HFFc6 (cell line): ENCODE measurements around the gene CLPSL2. TPM values are rescaled to one million over a fixed set of nuclear protein-coding genes. Genes with fewer than 3 reads are reported as not detected.
A peak's percentile ranks its signal among the peaks of the same experiment; 100 is the strongest.

Experiments used
- DNase-seq: peaks from one replicate; pipeline ENCODE4 v3.0.0-alpha.2; 2018
- H3K27ac Mint-ChIP-seq: 2 replicates; pipeline ENCODE4 v1.8.0; 2020; ENCODE audit warnings: mild to moderate bottlenecking, mixed read lengths
- H3K27me3 Mint-ChIP-seq: 2 replicates; pipeline ENCODE4 v1.8.0; 2021; ENCODE audit warnings: mild to moderate bottlenecking, moderate library complexity, mixed read lengths; ENCODE audit not compliant: insufficient read depth
- H3K36me3 Mint-ChIP-seq: 2 replicates; pipeline ENCODE4 v1.8.0; 2021; ENCODE audit warnings: low read depth, mixed read lengths
- H3K4me1 Mint-ChIP-seq: 2 replicates; pipeline ENCODE4 v1.8.0; 2020; ENCODE audit warnings: low read depth, mixed read lengths
- H3K4me3 Mint-ChIP-seq: 2 replicates; pipeline ENCODE4 v1.8.0; 2020; ENCODE audit warnings: mild to moderate bottlenecking, moderate library complexity, mixed read lengths
- H3K9me3 Mint-ChIP-seq: 2 replicates; pipeline ENCODE4 v1.8.0; 2020; ENCODE audit warnings: mild to moderate bottlenecking, mixed read lengths
- total RNA-seq, 6 experiments: library from RNA; stranded (reverse); fragmentation: NEBNext Ultra II Directional; extraction: Animal tissue kit (Norgen Biotek cat#: 25700); gene quantifications; 2 replicates in 1 of 6; 3 replicates in 5 of 6; pipeline ENCODE4 v1.2.3, GENCODE V29; 2021
- TF ChIP-seq, protein P1 (sequence below): fragments of 200-600 bp; sonication (generic); IDR thresholded peaks from 2 replicates; pipeline ENCODE4 v1.5.0; 2021; ENCODE audit warnings: antibody characterized with exemption, mild to moderate bottlenecking

CLPSL2 gene
- total RNA-seq, 6 experiments from 2014 or later: not detected

DNA sequence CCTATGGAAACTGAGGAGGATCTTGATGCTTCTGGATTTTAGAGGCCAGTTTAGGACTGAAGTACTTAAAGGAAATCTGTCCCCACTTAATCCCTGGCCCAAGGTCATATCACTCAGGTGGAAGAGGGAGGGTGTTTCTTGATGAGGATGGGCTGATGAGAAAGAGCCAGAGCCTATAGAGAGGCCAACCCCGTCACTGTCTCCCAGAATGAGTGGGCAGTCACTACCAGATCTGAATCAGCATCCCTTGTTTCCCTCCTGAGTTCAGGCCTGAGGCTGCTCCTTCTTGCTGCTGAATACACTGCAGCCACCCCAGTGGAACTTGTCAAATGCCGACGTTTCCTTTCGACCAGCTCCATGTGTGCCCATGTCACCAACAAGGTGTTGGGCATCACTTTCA is 24.8 kb upstream of the CLPSL2 start:
- TF ChIP-seq, protein P1, sequence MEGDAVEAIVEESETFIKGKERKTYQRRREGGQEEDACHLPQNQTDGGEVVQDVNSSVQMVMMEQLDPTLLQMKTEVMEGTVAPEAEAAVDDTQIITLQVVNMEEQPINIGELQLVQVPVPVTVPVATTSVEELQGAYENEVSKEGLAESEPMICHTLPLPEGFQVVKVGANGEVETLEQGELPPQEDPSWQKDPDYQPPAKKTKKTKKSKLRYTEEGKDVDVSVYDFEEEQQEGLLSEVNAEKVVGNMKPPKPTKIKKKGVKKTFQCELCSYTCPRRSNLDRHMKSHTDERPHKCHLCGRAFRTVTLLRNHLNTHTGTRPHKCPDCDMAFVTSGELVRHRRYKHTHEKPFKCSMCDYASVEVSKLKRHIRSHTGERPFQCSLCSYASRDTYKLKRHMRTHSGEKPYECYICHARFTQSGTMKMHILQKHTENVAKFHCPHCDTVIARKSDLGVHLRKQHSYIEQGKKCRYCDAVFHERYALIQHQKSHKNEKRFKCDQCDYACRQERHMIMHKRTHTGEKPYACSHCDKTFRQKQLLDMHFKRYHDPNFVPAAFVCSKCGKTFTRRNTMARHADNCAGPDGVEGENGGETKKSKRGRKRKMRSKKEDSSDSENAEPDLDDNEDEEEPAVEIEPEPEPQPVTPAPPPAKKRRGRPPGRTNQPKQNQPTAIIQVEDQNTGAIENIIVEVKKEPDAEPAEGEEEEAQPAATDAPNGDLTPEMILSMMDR: no peak
- peaks cover 7% of the 10 kb centered on the region; the same call in 1 of the 2 replicates for H3K9me3 Mint-ChIP-seq
- no peak overlapping the region for H3K4me3 Mint-ChIP-seq
- peaks cover 12% of the 10 kb centered on the region; the same call in 1 of the 2 replicates for H3K4me1 Mint-ChIP-seq
- H3K27me3 Mint-ChIP-seq: peaks cover 37% of the 10 kb centered on the region
- DNase-seq: no peak
- peaks cover 6% of the 10 kb centered on the region; the same call in 1 of the 2 replicates for H3K36me3 Mint-ChIP-seq
- no peak overlapping the region for H3K27ac Mint-ChIP-seq

DNA sequence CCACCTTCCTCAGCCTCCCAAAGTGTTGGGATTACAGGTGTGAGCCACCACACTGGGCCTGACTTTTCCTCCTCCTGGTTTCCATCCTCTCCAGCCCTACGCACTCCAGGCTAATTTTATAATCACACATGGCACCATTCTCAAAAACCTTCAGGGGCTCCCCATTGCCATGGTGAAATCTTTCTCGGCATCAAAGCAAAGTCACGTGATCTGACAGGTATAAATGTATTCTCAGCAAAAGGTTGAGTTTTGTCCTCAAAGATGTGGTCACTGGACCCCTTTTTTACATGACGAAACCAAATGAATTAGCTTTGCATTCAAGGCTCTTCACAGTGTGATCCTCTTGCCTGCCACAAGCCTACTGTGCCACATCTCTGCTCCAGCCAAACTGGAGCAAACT is 24.1 kb upstream of the CLPSL2 start:
- TF ChIP-seq, protein P1: no peak
- no peak for DNase-seq
- Mint-ChIP-seq H3K9me3 (peaks cover 7% of the 10 kb centered on the region; the same call in 1 of the 2 replicates), H3K4me1 (peaks cover 12% of the 10 kb centered on the region; the same call in 1 of the 2 replicates), H3K27me3 (peaks cover 41% of the 10 kb centered on the region), H3K36me3 (peaks cover 6% of the 10 kb centered on the region; the same call in 1 of the 2 replicates), H3K27ac (no peak overlapping the region), H3K4me3 (no peak overlapping the region)

DNA sequence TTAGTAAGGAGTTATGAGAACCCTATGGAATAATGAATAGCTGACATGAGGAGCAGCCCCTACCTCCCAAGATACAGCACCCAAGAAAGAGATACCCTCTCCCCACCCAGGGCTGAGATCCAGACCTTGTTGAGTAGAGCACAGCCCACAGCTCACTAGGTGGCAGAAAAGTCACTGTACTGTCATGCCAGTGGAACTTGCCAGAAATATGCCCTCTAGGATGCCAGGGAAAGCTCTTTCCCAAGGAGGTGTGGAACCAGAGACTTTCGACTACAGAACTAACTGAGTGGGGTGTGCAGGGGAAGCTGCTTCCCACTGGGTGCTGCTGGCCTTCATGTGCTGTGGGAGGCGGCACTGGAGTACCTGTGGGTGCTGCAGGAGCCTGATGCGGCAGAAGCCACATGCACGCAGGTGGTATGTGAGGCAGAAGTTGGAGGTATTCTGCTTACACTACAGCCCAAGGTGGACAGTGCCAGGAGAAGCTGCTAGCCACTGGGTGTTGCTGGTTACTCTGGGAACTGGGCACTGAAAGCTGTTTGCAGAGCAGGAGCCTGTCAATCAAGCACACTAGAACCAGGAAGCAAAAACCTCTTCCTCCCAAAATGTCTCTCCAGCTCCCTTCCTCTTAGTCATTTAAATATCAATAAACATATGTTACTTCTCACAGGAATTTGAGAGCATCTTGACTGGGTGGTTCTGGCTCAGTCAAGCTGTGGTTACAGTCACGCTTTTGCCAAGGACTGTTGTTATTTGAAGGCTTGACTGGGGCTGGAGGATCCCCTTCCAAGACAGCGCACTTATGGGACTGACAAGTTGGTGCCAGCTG is 21.7 kb upstream of the CLPSL2 start:
- no peak for DNase-seq
- H3K27me3 Mint-ChIP-seq: peaks cover 39% of the 10 kb centered on the region

DNA sequence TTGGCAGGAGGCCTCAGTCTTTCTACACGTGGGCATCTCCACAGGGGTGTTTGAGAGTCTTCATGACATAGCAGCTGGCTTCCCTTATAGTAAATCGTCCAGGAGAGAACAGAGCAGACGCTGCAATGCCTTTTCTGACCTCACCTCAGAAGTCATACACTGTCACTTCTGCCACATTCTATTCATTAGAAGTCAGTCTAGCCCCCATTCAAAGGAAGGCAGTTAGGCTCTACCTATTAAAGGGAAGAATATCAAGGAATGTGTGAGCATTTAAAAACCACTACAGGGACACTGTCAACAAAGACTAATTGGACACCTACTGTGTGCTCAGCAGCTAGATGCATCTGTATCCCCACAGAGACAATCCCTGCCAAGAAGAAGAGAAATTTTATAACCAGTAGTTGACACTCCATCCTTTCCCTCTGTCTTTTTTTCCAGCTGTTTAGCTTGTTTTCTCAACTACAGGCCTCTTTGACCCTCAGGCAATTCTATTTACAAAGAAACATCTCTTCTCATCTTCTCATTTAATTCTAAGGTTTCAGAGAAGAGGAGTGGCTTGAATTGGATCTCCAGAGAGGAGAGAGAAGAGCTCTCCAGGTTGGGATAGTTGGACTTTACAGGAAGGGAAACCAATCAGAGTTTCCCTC is 21.0 kb upstream of the CLPSL2 start:
- Mint-ChIP-seq H3K36me3 (no peaks in the 10 kb centered on the region), H3K27me3 (peaks cover 43% of the 10 kb centered on the region), H3K4me3 (no peak overlapping the region)

More for the DNA sequence above, 21.7 kb upstream of the CLPSL2 start:
- no peak overlapping the region for H3K27ac Mint-ChIP-seq
- peaks cover 12% of the 10 kb centered on the region; the same call in 1 of the 2 replicates for H3K4me1 Mint-ChIP-seq
- no peak overlapping the region for H3K4me3 Mint-ChIP-seq
- no peaks in the 10 kb centered on the region for H3K9me3 Mint-ChIP-seq
- H3K36me3 Mint-ChIP-seq: no peaks in the 10 kb centered on the region
- TF ChIP-seq, protein P1: no peak

DNA sequence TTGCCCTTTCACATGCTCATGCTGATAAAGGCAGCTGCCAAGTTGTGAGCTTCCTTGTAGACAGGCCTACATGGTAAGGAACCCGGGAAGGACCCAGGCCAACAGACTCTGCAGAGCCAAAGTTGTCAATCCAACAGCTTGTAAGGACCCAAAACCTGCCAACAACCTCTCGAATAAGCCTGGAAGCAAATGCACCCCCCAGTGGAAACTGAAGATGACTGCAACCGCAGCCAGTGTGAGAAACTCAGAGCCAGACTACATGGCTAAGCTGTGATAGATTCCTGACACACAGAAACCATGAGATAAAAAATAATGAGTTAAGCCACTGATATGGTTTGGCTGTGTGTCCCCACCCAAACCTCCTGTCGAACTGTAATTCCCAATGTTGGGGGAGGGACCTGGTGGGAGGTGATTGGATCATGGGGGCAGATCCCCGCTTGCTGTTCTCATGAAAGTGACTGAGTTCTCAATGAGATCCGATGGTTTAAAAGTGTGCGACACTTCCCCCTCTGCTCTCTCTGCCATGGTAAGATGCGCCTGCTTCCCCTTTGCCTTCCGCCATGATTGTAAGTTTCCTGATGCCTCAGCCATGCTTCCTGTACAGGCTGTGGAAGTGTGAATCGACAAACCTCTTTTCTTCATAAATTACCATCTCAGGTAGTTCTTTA is 18.8 kb upstream of the CLPSL2 start:
- no peak overlapping the region for H3K4me3 Mint-ChIP-seq
- no peak overlapping the region for H3K27ac Mint-ChIP-seq
- TF ChIP-seq, protein P1: peak; percentile 56
- peaks cover 12% of the 10 kb centered on the region; the same call in 1 of the 2 replicates for H3K4me1 Mint-ChIP-seq
- H3K36me3 Mint-ChIP-seq: no peaks in the 10 kb centered on the region
- H3K27me3 Mint-ChIP-seq: peaks cover 41% of the 10 kb centered on the region
- peak; percentile 21 for DNase-seq
- no peaks in the 10 kb centered on the region for H3K9me3 Mint-ChIP-seq

More for the DNA sequence above, 21.0 kb upstream of the CLPSL2 start:
- H3K27ac Mint-ChIP-seq: no peak overlapping the region
- TF ChIP-seq, protein P1: no peak
- DNase-seq: no peak
- peaks cover 12% of the 10 kb centered on the region; the same call in 1 of the 2 replicates for H3K4me1 Mint-ChIP-seq
- no peaks in the 10 kb centered on the region for H3K9me3 Mint-ChIP-seq
